Lower leg skin (tissue), 3 donors: ENCODE data around the gene ANKRD1.

Experiments
- POLR2A ChIP-seq, 2 donors: fragments of 450-650 bp; IDR thresholded peaks; one replicate each; pipeline ENCODE4 v1.6.1; 2016 to 2017; ENCODE audit warnings: antibody characterized with exemption in 2 of 2, mild to moderate bottlenecking in 1 of 2, moderate library complexity in 1 of 2
- TF ChIP-seq, protein P1 (sequence below), 3 donors: fragments of 450-650 bp; IDR thresholded peaks; one replicate each; pipeline ENCODE4 v1.5.1; 2016; ENCODE audit warnings: antibody characterized with exemption in 3 of 3, mild to moderate bottlenecking in 3 of 3, moderate library complexity in 2 of 3

DNA sequence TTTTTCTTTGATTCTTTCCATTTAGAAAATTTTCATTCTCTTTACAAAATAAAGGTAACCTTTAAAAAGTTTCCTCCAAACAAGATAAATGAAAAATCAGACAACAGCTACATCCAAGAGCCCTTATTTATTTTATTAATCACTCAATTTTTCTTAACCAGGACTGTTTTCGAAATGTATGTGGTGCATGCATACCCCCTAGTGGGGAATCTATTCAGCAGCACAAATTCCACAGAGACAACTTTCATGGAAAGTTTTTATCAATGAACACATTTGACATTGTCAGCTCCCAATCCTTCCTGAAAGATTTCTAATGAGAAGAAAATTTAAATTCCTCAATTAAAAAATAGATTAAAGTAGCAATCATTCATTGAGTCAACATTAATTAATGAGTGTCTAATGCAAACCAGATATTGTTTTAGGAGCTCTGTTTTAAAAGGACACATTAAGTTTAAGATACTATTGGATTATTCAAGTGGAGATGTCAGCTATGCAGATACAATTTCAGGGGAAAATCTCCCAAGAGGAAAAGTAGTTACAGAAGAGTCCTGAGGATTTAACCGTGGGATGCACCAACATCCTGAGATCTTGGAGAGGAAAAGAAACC lies 57.9 kb downstream of the ANKRD1 start:
- TF ChIP-seq, protein P1, sequence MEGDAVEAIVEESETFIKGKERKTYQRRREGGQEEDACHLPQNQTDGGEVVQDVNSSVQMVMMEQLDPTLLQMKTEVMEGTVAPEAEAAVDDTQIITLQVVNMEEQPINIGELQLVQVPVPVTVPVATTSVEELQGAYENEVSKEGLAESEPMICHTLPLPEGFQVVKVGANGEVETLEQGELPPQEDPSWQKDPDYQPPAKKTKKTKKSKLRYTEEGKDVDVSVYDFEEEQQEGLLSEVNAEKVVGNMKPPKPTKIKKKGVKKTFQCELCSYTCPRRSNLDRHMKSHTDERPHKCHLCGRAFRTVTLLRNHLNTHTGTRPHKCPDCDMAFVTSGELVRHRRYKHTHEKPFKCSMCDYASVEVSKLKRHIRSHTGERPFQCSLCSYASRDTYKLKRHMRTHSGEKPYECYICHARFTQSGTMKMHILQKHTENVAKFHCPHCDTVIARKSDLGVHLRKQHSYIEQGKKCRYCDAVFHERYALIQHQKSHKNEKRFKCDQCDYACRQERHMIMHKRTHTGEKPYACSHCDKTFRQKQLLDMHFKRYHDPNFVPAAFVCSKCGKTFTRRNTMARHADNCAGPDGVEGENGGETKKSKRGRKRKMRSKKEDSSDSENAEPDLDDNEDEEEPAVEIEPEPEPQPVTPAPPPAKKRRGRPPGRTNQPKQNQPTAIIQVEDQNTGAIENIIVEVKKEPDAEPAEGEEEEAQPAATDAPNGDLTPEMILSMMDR (IDR thresholded peaks at IDR 0.05) = no peak
- TF ChIP-seq POLR2A (IDR thresholded peaks at IDR 0.05) = no peak
